Measurements from ENCODE around the gene LARP6. TPM values are rescaled to one million over a fixed set of nuclear protein-coding genes. Genes with fewer than 3 reads are reported as not detected.
A peak's percentile ranks its signal among the peaks of the same experiment; 100 is the strongest.
"Not testable (repeated sequence)": the region's sequence is repeated elsewhere in the genome, so short reads cannot be mapped to it uniquely, and the experiment has no call there.

Gene LARP6
- total RNA-seq, 2 donors from 2014 or later, result 0.26 TPM; not detected in 1

DNA sequence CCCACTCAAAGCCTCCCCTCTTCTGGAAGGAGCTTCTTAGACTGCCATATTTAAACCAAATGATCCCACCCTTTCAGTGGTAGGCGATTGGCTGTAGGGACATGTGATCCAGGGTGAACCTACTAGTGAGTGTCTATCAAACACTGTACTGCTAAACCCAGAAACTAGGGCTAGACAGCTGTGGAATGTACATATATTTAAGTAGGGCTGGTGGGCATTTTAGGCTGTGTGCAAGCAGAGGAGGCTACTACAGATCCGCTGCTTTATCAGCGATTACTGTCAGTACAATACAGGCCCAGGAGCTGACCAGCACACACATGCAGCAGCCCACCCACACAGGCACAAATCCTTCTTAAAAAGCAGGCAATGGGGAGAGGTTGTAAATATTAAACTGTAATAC is 15.4 kb upstream of the LARP6 start:
- no peak for ATAC-seq (replicated peaks)
- Mint-ChIP-seq H3K4me1 (no peaks in the 10 kb centered on the region), H3K36me3 (ENCODE audit: low read depth) (no peaks in the 10 kb centered on the region), H3K4me3 (no peak overlapping the region), H3K27me3 (peaks cover 11% of the 10 kb centered on the region), H3K27ac (no peak overlapping the region), H3K9me3 (no peaks in the 10 kb centered on the region)

DNA sequence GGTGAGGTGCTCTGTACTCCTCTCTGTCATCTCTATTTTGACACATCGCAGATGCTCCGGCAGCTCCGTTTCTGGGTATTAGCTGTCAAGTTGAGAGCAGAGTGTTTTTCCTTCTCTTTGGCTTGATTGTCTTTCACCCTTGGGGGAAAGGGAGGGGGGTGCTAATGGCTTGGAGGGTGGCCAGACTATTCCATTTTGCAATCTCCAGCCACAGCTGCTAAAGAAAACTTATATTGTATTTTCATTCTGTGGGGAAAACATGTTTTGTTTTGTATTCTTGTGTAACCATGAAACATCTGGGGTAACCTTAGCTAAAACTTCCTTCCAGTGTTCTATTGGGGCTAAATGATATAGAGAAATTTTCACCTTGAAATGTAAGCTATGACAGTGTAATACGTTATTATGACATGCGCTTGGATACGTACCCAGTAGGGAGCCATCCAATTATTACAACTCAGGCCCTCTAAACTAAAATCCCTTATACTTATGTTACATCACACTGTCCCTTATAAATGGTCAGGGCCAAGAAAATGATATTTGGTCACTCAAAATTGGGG is 14.0 kb upstream of the LARP6 start:
- H3K27me3 Mint-ChIP-seq, result peaks cover 7% of the 10 kb centered on the region
- H3K36me3 Mint-ChIP-seq (ENCODE audit: low read depth), result no peaks in the 10 kb centered on the region
- no peaks in the 10 kb centered on the region for H3K9me3 Mint-ChIP-seq
- no peak overlapping the region for H3K4me3 Mint-ChIP-seq
- ATAC-seq (replicated peaks), result no peak
- H3K4me1 Mint-ChIP-seq, result no peaks in the 10 kb centered on the region
- H3K27ac Mint-ChIP-seq, result no peak overlapping the region

DNA sequence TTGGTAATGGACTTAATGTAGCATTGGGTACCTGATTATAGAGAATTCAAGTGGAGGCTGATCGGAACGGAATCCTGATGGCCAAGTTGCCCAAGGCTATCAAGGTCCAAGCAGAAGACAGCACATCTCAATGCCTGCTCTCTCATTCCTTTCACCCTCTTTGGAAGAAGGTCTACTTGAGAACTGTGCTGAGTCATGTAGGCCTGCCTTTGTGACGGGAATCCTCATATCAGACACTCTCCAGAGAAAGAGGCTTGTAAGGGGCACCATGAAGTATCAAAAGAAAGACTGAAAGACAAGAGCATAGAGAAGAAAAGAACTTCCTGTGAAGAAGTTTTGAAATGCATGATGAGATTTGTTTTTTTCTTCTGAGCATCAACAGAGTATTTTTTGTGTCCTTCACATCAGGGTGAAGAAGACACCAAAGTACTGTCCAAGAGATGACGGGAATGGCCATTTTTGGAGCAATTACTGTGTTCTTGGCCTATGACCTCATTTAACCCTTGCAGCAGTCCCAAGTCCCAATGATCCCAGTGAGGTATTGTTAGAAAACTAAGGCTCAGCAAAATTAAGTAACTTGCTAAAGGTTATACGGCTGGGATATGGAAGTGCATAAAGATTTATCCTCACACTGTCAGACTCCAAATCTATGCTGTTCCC is 13.2 kb upstream of the LARP6 start:
- H3K36me3 Mint-ChIP-seq (ENCODE audit: low read depth), result no peaks in the 10 kb centered on the region
- peaks cover 4% of the 10 kb centered on the region for H3K27me3 Mint-ChIP-seq
- no peak for ATAC-seq (replicated peaks)
- no peaks in the 10 kb centered on the region for H3K4me1 Mint-ChIP-seq
- no peak overlapping the region for H3K4me3 Mint-ChIP-seq
- no peaks in the 10 kb centered on the region for H3K9me3 Mint-ChIP-seq
- H3K27ac Mint-ChIP-seq, result no peak overlapping the region

DNA sequence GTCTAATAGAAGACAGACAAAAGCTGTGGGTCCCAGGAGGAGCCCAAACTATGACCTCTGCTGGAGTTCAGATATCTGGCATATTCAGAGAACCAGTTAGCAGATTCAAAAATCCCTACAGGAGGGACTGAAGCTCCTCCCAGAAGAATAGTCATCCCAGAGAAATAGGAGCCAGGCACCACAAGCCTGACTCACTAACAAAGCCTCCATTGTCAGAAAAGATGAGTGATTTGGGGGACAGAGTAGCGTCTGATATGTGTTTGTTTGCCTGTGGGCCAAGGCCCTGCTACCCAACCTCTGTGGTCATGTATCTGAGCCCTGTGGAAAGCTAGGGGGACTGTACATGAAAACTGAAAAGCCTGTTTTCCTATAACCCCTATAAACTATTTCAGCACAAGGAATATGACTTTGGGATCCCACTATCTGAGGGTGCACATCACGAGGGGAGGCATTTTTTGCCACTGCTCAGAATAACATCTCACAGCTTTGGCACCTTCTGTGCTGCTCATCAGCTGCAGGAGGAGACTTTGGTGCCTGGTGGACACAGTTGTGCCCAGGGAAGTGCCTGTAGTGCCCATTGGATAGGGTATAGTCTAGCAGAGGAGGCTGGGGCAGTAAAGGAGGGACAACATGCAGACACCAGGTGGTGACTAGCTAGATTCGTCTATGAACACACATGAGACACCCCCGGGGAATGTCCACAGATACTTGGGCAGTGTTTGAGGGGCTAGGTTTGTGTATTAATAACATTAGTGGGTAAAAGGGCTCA is 9.7 kb upstream of the LARP6 start:
- no peaks in the 10 kb centered on the region for H3K9me3 Mint-ChIP-seq
- H3K27ac Mint-ChIP-seq, result no peak overlapping the region
- no peaks in the 10 kb centered on the region for H3K4me1 Mint-ChIP-seq
- H3K36me3 Mint-ChIP-seq (ENCODE audit: low read depth), result no peaks in the 10 kb centered on the region
- no peak overlapping the region for H3K4me3 Mint-ChIP-seq
- H3K27me3 Mint-ChIP-seq, result peaks cover 6% of the 10 kb centered on the region
- no peak for ATAC-seq (replicated peaks)

DNA sequence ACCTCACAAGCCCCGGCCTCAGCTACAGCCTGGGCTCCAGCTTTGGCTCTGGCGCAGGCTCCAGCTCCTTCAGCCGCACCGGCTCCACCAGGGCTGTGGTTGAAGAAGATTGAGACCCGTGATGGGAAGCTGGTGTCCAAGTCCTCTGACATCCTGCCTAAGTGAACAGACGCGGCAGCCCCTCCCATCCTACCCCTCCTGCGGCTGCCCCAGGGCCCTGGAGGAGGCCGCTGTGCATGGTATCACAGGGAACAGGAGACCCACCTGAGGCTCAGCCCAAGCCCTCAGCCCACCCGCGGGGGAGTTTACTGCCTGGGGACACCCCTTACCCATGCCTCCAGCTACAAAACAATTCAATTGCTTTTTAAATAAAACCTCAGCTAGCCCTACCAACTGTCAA is 6.0 kb upstream of the LARP6 start:
- no peak for ATAC-seq (replicated peaks)
- H3K9me3 Mint-ChIP-seq, result no peaks in the 10 kb centered on the region
- H3K36me3 Mint-ChIP-seq (ENCODE audit: low read depth), result no peaks in the 10 kb centered on the region
- H3K27ac Mint-ChIP-seq, result no peak overlapping the region
- H3K4me1 Mint-ChIP-seq, result no peaks in the 10 kb centered on the region
- H3K27me3 Mint-ChIP-seq, result peaks cover 18% of the 10 kb centered on the region
- H3K4me3 Mint-ChIP-seq, result no peak overlapping the region

DNA sequence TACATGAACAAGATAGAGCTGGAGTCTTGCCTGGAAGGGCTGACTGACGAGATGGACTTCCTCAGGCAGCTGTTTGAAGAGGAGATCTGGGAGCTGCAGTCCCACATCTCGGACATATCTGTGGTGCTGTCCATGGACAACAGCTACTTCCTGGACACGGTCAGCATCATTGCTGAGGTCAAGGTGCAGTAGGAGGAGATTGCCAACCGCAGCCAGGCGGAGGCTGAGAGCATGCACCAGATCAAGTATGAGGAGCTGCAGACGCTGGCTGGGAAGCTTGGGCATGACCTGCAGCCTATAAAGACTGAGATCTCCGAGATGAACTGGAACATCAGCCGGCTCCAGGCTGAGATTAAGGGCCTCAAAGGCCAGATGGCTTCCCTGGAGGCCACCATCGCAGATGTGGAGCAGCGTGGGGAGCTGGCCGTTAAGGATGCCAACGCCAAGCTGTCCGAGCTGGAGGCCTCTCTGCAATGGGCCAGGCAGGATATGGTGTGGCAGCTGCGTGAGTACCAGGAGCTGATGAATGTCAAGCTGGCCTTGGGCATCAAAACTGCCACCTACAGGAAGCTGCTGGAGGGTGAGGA is 5.5 kb upstream of the LARP6 start:
- Mint-ChIP-seq H3K4me1 (peaks cover 2% of the 10 kb centered on the region), H3K27ac (no peak overlapping the region), H3K36me3 (ENCODE audit: low read depth) (peaks cover 3% of the 10 kb centered on the region), H3K9me3 (no peaks in the 10 kb centered on the region), H3K4me3 (no peak overlapping the region), H3K27me3 (peaks cover 23% of the 10 kb centered on the region)
- no peak for ATAC-seq (replicated peaks)

DNA sequence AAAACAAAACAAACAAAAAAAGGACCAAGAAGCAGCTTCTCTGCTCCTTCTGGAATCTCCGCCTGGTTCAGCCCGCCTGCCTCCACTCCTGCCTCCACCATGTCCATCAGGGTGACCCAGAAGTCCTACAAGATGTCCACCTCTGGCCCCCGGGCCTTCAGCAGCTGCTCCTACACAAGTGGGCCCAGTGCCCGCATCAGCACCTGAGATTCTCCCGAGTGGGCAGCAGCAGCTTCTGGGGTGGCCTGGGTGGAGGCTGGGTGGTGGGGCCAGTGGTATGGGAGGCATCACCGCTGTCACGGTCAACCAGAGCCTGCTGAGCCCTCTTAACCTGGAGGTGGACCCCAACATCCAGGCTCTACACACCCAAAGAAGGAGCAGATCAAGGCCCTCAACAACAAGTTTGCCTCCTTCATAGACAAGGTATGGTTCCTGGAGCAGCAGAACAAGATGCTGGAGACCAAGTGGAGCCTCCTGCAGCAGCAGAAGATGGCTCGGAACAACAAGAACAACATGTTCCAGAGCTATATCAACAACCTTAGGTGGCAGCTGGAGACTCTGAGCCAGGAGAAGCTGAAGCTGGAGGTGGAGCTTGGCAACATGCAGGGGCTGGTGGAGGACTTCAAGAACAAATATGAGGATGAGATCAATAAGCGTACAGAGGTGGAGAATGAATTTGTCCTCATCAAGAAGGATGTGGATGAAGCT is 4.8 kb upstream of the LARP6 start:
- H3K4me3 Mint-ChIP-seq; ATAC-seq (replicated peaks); H3K27ac Mint-ChIP-seq; H3K9me3 Mint-ChIP-seq; H3K4me1 Mint-ChIP-seq; H3K36me3 Mint-ChIP-seq (ENCODE audit: low read depth): not testable (repeated sequence)
- H3K27me3 Mint-ChIP-seq, result peaks cover 25% of the 10 kb centered on the region

GRCh38 chr15:70857562-70858285 is 3.8 kb upstream of the LARP6 start:
- ATAC-seq (replicated peaks), result no peak
- Mint-ChIP-seq H3K4me3 (no peak overlapping the region), H3K9me3 (no peaks in the 10 kb centered on the region), H3K27ac (no peak overlapping the region), H3K27me3 (peaks cover 31% of the 10 kb centered on the region), H3K4me1 (peaks cover 3% of the 10 kb centered on the region), H3K36me3 (ENCODE audit: low read depth) (peaks cover 5% of the 10 kb centered on the region)

DNA sequence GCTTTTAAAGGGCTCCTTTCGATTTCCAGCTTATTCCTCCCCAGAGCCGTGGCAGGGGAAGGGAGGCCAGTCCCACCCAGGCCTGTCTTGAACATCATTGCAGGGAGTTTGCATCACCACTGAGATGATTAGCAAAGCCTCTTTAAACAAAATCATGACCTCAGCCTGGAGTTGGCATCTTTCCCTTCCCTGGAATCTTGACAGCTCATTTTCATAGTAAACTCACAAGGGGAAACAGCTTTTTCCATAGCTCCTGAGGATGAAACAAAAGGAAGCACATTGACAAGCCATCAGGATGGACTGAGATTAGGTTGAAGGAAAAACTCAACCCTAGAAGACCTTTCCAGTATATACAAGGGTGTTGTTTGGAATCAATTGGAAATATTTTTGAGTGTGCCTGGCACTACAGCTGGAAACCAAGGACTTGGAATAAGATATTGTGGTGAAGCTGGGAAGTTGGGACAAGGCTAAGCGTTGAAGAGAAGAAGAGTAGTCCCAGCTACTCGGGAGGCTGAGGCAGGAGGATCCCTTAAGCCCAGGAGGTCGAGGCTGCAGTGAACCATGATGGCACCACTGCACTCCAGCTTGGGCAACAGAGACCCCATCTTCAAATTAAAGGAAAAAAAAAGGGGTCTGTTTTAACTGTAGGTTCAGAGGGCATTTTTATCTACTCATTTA is 3.1 kb upstream of the LARP6 start:
- Mint-ChIP-seq H3K27ac (no peak overlapping the region), H3K36me3 (ENCODE audit: low read depth) (peaks cover 5% of the 10 kb centered on the region), H3K4me1 (peaks cover 3% of the 10 kb centered on the region), H3K9me3 (no peaks in the 10 kb centered on the region), H3K27me3 (peaks cover 38% of the 10 kb centered on the region), H3K4me3 (no peak overlapping the region)
- no peak for ATAC-seq (replicated peaks)

DNA sequence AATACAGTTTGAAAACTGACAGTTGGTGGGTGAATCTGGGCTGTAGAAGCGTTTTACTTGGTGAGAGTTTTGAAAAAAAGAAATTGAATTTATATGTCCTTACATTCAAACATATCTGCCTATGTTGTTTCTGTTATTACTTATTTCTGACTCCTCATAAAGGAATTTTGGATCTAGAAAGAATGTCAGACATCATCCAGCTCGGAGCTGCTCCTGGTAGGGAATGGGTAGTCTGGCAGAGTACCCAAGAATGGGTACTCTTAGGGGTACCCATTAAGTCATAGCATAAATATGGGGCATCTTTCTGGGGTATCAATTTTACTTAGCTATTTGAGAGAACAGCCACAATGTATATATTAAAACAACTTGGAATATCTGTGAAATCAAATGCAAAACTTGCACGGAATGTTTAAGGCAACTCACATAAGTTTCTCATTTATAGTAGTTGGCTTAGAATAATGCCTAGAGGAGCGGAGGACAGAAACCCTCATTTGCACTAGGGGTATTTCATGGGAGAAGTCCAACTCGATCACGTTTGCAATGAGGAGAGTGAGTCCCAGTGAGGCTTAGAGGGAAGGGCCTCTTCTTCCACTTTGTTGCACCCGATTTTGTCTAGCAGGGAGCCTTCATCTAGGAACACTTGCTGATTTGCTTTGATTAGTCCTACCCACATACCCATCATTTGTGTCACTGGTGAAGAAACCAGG is 2.4 kb upstream of the LARP6 start:
- H3K4me1 Mint-ChIP-seq, result peaks cover 3% of the 10 kb centered on the region
- H3K9me3 Mint-ChIP-seq, result no peaks in the 10 kb centered on the region
- peaks cover 44% of the 10 kb centered on the region for H3K27me3 Mint-ChIP-seq
- no peak for ATAC-seq (replicated peaks)
- no peak overlapping the region for H3K27ac Mint-ChIP-seq
- H3K36me3 Mint-ChIP-seq (ENCODE audit: low read depth), result peaks cover 5% of the 10 kb centered on the region
- H3K4me3 Mint-ChIP-seq, result no peak overlapping the region

GRCh38 chr15:70855764-70856163 is 1.8 kb upstream of the LARP6 start:
- no peak overlapping the region for H3K27ac Mint-ChIP-seq
- H3K4me1 Mint-ChIP-seq, result peaks cover 3% of the 10 kb centered on the region
- no peak overlapping the region for H3K4me3 Mint-ChIP-seq
- no peaks in the 10 kb centered on the region for H3K9me3 Mint-ChIP-seq
- no peak for ATAC-seq (replicated peaks)
- H3K36me3 Mint-ChIP-seq (ENCODE audit: low read depth), result peaks cover 5% of the 10 kb centered on the region
- peaks cover 50% of the 10 kb centered on the region for H3K27me3 Mint-ChIP-seq

DNA sequence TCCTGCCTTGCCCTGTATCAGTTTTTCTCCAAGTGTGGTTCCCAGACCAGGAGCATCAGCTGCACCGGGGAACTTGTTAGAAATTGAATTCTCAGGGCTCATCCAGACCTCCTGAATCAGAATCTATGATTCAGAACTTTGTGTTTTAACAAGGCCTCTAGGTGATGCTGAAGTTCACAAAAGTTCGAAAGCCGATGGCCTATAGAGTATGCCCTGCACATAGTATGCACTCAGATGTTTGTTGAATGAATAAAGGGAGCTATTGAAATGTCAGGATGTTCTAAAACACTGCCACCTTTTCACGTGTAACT is 664 bp upstream of the LARP6 start:
- Mint-ChIP-seq H3K4me3 (peak overlapping the region; percentile 83), H3K27me3 (peaks cover 58% of the 10 kb centered on the region), H3K27ac (no peak overlapping the region), H3K4me1 (peaks cover 3% of the 10 kb centered on the region), H3K36me3 (ENCODE audit: low read depth) (peaks cover 5% of the 10 kb centered on the region), H3K9me3 (no peaks in the 10 kb centered on the region)
- ATAC-seq (replicated peaks), result no peak

DNA sequence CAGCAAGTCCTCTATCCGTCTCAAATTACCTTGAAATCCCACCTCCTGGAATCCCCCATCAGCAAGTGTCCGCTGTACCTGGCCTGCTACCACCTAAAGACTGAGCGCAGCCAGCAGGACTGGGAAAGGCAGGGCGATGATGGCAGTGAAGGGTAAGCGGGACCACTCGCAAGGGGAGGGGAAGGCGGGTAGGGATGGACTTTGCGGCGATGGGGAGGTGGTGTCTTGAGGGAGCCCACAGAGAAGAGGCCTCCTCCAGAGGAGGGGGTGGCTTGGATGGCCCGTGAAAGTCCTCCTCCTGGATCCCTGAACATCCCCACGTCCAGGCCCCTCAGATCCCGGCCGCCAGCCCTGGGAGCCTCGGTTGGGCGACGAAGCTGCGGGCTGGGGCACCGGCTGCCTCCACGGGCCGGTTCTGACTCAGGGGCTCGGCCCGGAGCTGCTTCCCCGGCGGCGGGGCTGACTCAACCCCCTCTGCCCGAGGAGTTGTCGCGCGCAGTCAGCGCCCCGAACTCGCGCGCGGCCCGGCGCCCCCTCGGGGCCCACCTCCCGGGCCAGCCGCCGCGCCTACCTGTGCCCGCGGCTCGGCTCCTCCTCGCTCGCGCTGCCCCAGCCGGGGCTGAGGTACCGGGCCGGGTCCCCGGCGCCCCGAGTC is 512 bp downstream of the LARP6 start:
- Mint-ChIP-seq H3K27ac (no peak overlapping the region), H3K4me3 (peak overlapping the region; percentile 52), H3K9me3 (no peaks in the 10 kb centered on the region), H3K4me1 (peaks cover 3% of the 10 kb centered on the region), H3K36me3 (ENCODE audit: low read depth) (peaks cover 5% of the 10 kb centered on the region), H3K27me3 (peaks cover 52% of the 10 kb centered on the region)
- ATAC-seq (replicated peaks), result peak; percentile 52

Data from activated T-helper 17 cell treated with anti-CD3 and anti-CD28 coated beads, Interleukin-2, amount 50 U/mL, for 72 hours (primary cell).